Stimulated activated CD8-positive, alpha-beta memory T cell treated with anti-CD3 and anti-CD28 coated beads, Interleukin-12 subunit alpha, Interleukin-12 subunit beta, amount 100 ng/mL, for 4 hours (primary cell): ENCODE results near the gene ZNF799.
"Not testable (repeated sequence)": the region's sequence is repeated elsewhere in the genome, so short reads cannot be mapped to it uniquely, and the experiment has no call there.

Source experiments
- DNase-seq: peaks from one replicate; pipeline ENCODE4 v3.0.0-alpha.2; 2020; ENCODE audit warnings: low read depth

Gene ZNF799

DNA sequence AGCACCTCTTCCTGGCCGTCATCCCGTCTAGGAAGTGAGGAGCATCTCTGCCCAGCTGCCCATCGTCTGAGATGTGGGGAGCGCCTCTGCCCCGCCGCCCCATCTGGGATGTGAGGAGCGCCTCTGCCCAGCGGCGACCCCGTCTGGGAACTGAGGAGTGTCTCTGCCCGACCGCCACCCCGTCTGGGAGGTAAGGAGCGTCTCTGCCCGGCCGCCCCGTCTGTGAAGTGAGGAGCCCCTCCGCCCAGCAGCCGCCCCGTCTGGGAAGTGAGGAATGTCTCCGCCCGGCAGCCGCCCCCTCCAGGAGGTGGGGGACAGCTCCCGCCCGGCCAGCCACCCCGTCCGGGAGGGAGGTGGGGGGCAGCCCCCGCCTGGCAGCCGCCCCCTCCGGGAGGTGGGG lies 38.8 kb downstream of the ZNF799 start:
- not testable (repeated sequence) for DNase-seq

DNA sequence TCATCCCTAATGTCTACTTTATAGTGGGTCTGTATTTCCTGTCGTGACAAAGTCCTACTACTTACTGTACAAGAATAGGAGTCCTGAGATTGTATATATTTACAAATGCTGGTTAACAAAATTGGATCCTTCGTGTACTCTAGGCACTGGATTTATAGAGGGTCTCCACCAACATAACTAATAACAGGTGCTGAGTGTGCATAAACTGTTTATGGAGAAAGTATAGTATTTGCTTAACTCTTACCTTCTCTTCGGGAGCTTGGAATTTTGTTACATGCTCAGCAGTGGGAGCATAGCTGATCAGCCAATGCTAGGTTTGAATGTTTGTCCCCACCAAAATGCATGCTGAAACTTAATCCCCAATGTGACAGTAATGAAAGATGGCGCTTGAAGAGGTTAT lies 47.7 kb downstream of the ZNF799 start:
- DNase-seq, result no peak

DNA sequence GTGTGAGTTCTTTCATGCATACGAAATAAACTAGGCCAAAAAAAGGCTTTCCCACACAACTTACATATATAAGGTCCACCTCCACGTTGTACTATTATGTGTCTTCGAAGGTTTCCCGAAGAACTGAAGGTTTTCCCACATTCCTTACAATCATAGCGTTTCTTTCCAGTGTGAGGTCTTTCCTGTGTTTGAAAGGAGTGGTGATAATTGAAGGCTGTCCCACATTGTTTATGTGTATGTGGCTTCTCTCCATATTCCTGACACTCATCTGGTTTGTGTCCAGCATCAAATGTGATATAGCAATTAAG lies 50.2 kb downstream of the ZNF799 start:
- DNase-seq, result no peak

DNA sequence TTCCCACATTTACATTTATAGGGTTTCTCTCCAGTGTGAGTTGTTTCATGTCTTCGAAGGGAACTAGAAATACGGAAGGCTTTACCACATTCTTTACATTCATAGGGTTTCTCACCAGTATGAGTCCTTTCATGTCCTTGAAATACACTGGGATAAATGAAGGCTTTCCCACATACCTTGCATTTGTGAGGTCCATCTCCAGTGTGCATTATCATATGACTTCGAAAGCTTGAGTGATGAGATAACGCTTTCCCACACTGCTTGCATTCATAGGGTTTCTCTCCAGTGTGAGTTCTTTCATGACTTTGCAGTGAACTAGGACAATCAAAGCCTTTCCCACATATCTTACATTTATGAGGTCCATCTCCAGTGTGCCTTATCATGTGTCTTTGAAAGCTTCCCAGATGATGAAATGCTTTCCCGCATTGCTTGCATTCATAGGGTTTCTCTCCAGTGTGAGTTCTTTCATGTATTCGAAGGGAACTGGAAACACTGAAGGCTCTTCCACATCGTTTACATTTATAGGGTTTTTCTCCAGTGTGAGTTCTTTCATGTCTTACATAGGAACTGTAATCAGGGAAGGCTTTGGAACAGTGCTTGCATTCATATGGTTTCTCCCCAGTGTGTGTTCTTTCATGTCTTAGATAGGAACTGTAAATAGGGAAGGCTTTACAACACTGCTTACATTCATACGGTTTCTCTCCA lies 50.7 kb downstream of the ZNF799 start:
- no peak for DNase-seq

DNA sequence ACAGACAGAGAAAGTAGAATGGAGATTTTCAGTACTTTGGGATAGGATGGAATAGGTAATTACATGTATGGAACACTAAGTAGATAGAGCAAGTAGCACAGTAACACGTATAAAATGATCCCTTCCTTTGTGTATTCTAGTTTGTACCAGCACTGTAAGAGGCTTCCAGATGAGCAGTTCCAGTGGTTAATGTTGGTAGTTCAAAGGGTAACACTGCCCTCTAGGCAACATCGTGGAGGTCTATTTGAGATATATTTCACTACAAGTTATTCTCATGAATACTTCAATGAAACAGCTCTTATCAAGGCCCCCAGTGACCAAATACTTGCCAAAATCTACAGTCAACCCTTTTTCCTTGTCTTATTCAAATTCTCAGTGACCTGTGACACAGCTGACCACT lies 54.2 kb downstream of the ZNF799 start:
- no peak for DNase-seq

DNA sequence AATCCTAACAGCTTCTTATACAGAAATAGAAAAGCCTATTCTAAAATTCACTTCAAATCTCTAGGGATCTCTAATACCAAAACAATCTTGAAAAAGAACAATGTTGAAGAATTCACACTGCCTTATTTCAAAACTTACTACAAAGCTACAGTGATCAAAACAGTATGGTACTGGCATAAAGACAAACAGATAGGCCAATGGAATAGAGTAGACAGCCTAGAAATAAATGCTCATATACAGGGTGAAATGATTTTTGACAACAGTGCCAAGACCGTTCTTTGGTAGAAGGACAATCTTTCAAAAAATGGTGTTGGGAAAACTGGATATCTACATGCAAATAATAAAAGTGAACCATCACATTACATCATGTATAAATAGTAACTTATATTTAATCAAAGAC lies 55.9 kb downstream of the ZNF799 start:
- DNase-seq, result no peak
